HCT116 (cell line): ENCODE measurements around the gene SLC25A29. TPM values are rescaled to one million over a fixed set of nuclear protein-coding genes. Genes with fewer than 3 reads are reported as not detected.
"Not testable (repeated sequence)": the region's sequence is repeated elsewhere in the genome, so short reads cannot be mapped to it uniquely, and the experiment has no call there.

Experiments
- ATAC-seq: fragments of 200-7000 bp; cut with Tn5 transposase; 2 replicates; pipeline ENCODE4 v1.9.1; 2020; ENCODE audit warnings: mild to moderate bottlenecking, moderate library complexity
- BruUV-seq: library from RNA; stranded (reverse); fragments of 400-500 nt; replicated peaks from 2 replicates; lab custom pipeline; 2021; lab: Mats Ljungman, UMichigan
- CTCF ChIA-PET: fragments of 300-600 bp; sonication (Branson Sonifier 250); formaldehyde crosslinking; loops from one replicate; lab custom pipeline; 2021; ENCODE audit warnings: antibody characterized with exemption; lab: Charles Lee
- POLR2A ChIA-PET: fragments of 300-600, 350-600 bp; sonication (Branson Sonifier 250); formaldehyde crosslinking; loops from one replicate; lab custom pipeline; 2021; ENCODE audit warnings: antibody characterized with exemption; lab: Charles Lee
- RAD21 ChIA-PET, 2 experiments: fragments of 300-600 bp; sonication (Branson Sonifier 250); formaldehyde crosslinking; loops; one replicate each; lab custom pipeline; 2023; ENCODE audit warnings: low total read pairs in 2 of 2; ENCODE audit not compliant: uncharacterized antibody in 2 of 2, unreplicated experiment in 2 of 2, low non-redundant PET in 1 of 2; lab: Charles Lee
- DNase-seq: peaks from one replicate; pipeline ENCODE4 v3.0.0-alpha.2; 2010; ENCODE audit warnings: low read depth, low spot score
- H2AFZ ChIP-seq: fragments of 200-600 bp; shearing (Covaris generic), sonication (generic); 2 replicates; pipeline ENCODE4 v1.6.1; 2017; ENCODE audit warnings: low read depth, mixed run types, mixed read lengths, antibody characterized with exemption, low read length; ENCODE audit not compliant: poor library complexity, severe bottlenecking
- H3K27ac ChIP-seq: 2 replicates; pipeline ENCODE4 v1.5.1; 2012; ENCODE audit warnings: low read depth, low read length
- H3K27me3 ChIP-seq: fragments of 200-600 bp; sonication (generic); 2 replicates; pipeline ENCODE4 v1.6.1; 2016; ENCODE audit warnings: mixed run types, low read length, mixed read lengths; ENCODE audit not compliant: insufficient read depth
- H3K36me3 ChIP-seq, 2 experiments: fragments of 200-500 bp in 1 of 2; fragments of 200-600 bp in 1 of 2; sonication (Bioruptor generic) in 1 of 2; sonication (generic) in 1 of 2; 2 replicates each; pipeline versions ENCODE4 v1.5.1 to v1.6.1; 2014 to 2016; ENCODE audit warnings: low read length in 2 of 2, inconsistent platforms in 1 of 2, mixed read lengths in 1 of 2, mixed run types in 1 of 2; ENCODE audit not compliant: insufficient read depth in 2 of 2, control insufficient read depth in 1 of 2
- H3K4me1 ChIP-seq, 2 experiments: fragments of 200-600 bp in 1 of 2; sonication (generic) in 1 of 2; 2 replicates each; pipeline versions ENCODE4 v1.5.1 to v1.6.1; 2012 to 2017; ENCODE audit warnings: low read length in 2 of 2, inconsistent platforms in 1 of 2, mild to moderate bottlenecking in 1 of 2, mixed read lengths in 1 of 2, mixed run types in 1 of 2, moderate library complexity in 1 of 2; ENCODE audit not compliant: insufficient read depth in 2 of 2, control insufficient read depth in 1 of 2
- H3K4me2 ChIP-seq: fragments of 200-600 bp; sonication (generic); 2 replicates; pipeline ENCODE4 v1.6.1; 2017; ENCODE audit warnings: mixed run types, low read length, mixed read lengths
- H3K4me3 ChIP-seq, 2 experiments: fragments of 200-600 bp in 1 of 2; sonication (generic) in 1 of 2; replicated peaks in 1 of 2; 2 replicates each; pipeline ENCODE4 v1.5.1; 2011 to 2016; ENCODE audit warnings: low read length in 2 of 2, control low read depth in 1 of 2, low read depth in 1 of 2, mild to moderate bottlenecking in 1 of 2, mixed read lengths in 1 of 2, mixed run types in 1 of 2
- H3K79me2 ChIP-seq: fragments of 200-600 bp; sonication (generic); 2 replicates; pipeline ENCODE4 v1.6.1; 2017; ENCODE audit warnings: mild to moderate bottlenecking, mixed run types, low read length, moderate library complexity, mixed read lengths; ENCODE audit not compliant: insufficient read depth
- H3K9ac ChIP-seq: fragments of 200-600 bp; sonication (generic); 2 replicates; pipeline ENCODE4 v1.6.1; 2016; ENCODE audit warnings: low read length, mixed read lengths
- H3K9me2 ChIP-seq: fragments of 200-600 bp; sonication (generic), shearing (Covaris generic); 2 replicates; pipeline ENCODE4 v1.6.1; 2017; ENCODE audit warnings: mixed run types, mild to moderate bottlenecking, moderate library complexity; ENCODE audit not compliant: insufficient read depth
- H3K9me3 ChIP-seq, 2 experiments: fragments of 200-500 bp in 1 of 2; fragments of 200-600 bp in 1 of 2; sonication (Bioruptor generic) in 1 of 2; sonication (generic) in 1 of 2; 2 replicates each; pipeline ENCODE4 v1.6.1; 2014 to 2017; ENCODE audit warnings: low read length in 2 of 2, mixed read lengths in 2 of 2, inconsistent platforms in 1 of 2, low read depth in 1 of 2, mild to moderate bottlenecking in 1 of 2, mixed run types in 1 of 2, moderate library complexity in 1 of 2; ENCODE audit not compliant: control insufficient read depth in 1 of 2, insufficient read depth in 1 of 2
- H4K20me1 ChIP-seq: fragments of 200-600 bp; sonication (generic), shearing (Covaris generic); 2 replicates; pipeline ENCODE4 v1.6.1; 2017; ENCODE audit warnings: mixed run types, mild to moderate bottlenecking, moderate library complexity; ENCODE audit not compliant: insufficient read depth
- ATF3 ChIP-seq: IDR thresholded peaks from 2 replicates; pipeline ENCODE4 v1.6.1; 2012
- CBX3 ChIP-seq: IDR thresholded peaks from 2 replicates; pipeline ENCODE4 v1.6.1; 2012; ENCODE audit warnings: low read depth
- CEBPB ChIP-seq: IDR thresholded peaks from 2 replicates; pipeline ENCODE4 v1.6.1; 2012; ENCODE audit warnings: low read depth
- CTCF ChIP-seq, 3 experiments: fragments of 200-600 bp in 1 of 3; sonication (generic) in 1 of 3; IDR thresholded peaks in 2 of 3; conservative IDR thresholded peaks in 1 of 3; 2 replicates each; pipeline ENCODE4 v1.5.1; 2012 to 2017; ENCODE audit warnings: low read depth in 2 of 3, low read length in 2 of 3, antibody characterized with exemption in 1 of 3, borderline replicate concordance in 1 of 3, control low read depth in 1 of 3, mild to moderate bottlenecking in 1 of 3, mixed read lengths in 1 of 3, mixed run types in 1 of 3, moderate library complexity in 1 of 3; ENCODE audit not compliant: insufficient read depth in 1 of 3
- ELF1 ChIP-seq: IDR thresholded peaks from 2 replicates; pipeline ENCODE4 v1.6.1; 2012; ENCODE audit warnings: low read depth, borderline replicate concordance
- EZH2 ChIP-seq: fragments of 200-600 bp; sonication (generic); IDR thresholded peaks from 2 replicates; pipeline ENCODE4 v1.6.1; 2017; ENCODE audit warnings: antibody characterized with exemption, mixed run types
- EZH2phosphoT487 ChIP-seq: fragments of 200-600 bp; IDR thresholded peaks from 2 replicates; pipeline ENCODE4 v1.6.1; 2018; ENCODE audit warnings: antibody characterized with exemption, borderline replicate concordance
- FOSL1 ChIP-seq: IDR thresholded peaks from 2 replicates; pipeline ENCODE4 v1.6.1; 2012; ENCODE audit warnings: low read depth
- JUND ChIP-seq: IDR thresholded peaks from 2 replicates; pipeline ENCODE4 v1.6.1; 2012
- MAX ChIP-seq: IDR thresholded peaks from 2 replicates; pipeline ENCODE4 v1.6.1; 2012
- POLR2A ChIP-seq: IDR thresholded peaks from 2 replicates; pipeline ENCODE4 v1.7.0; 2011; ENCODE audit warnings: borderline replicate concordance; ENCODE audit not compliant: insufficient read depth, insufficient read length; ENCODE audit errors: extremely low read depth
- SRF ChIP-seq: IDR thresholded peaks from 2 replicates; pipeline ENCODE4 v1.6.1; 2012; ENCODE audit warnings: low read depth
- TCF7L2 ChIP-seq: IDR thresholded peaks from 2 replicates; pipeline ENCODE4 v1.7.0; 2011; ENCODE audit warnings: borderline replicate concordance, inconsistent platforms; ENCODE audit not compliant: insufficient read depth, insufficient read length; ENCODE audit errors: extremely low read depth
- ZBTB33 ChIP-seq: IDR thresholded peaks from 2 replicates; pipeline ENCODE4 v1.6.1; 2011; ENCODE audit warnings: mild to moderate bottlenecking, low read length, moderate library complexity; ENCODE audit not compliant: insufficient replicate concordance; ENCODE audit errors: extremely low read depth
- intact Hi-C: fragments of 100-400 bp; cut with micrococcal nuclease; formaldehyde crosslinking; loops from 2 replicates; pipeline ENCODE4 v1.10.0; 2022
- total RNA-seq: library from RNA; stranded (reverse); gene quantifications from one replicate; pipeline ENCODE4 v1.2.1, GENCODE V29; 2021; ENCODE audit not compliant: unreplicated experiment

The SLC25A29 gene
- total RNA-seq, 1 experiment from 2014 or later, result 38.7 TPM

GRCh38 chr14:100288382-100289185 lies 17.7 kb downstream of the SLC25A29 start:
- POLR2A ChIA-PET, result no interaction called here
- Histone ChIP-seq H3K79me2 (peaks cover 4% of the 10 kb centered on the region; the same call in 1 of the 2 replicates), H3K4me1 (peaks cover 5 to 20% of the 10 kb centered on the region in 2 experiments; a peak in 2 of 4 replicates), H3K4me3 (no peak overlapping the region), H3K36me3 (no peaks in the 10 kb centered on the region; a peak in 1 of 4 replicates), H4K20me1 (no peaks in the 10 kb centered on the region), H3K4me2 (no peak overlapping the region), H3K27ac (no peak overlapping the region), H3K9me3 (no peaks in the 10 kb centered on the region), H2AFZ (no peak overlapping the region), H3K9ac (no peak overlapping the region), H3K9me2 (no peaks in the 10 kb centered on the region), H3K27me3 (no peaks in the 10 kb centered on the region)
- ATAC-seq (no peak), DNase-seq (no peak)
- intact Hi-C loops, result loop anchor here (5.0 kb wide), 1 partner anchor 89 kb away; the partner anchor contains the start of gene WDR25
- no peak for TF ChIP-seq FOSL1
- TF ChIP-seq POLR2A, result no peak
- TF ChIP-seq EZH2, result no peak
- no peak for TF ChIP-seq CTCF (IDR thresholded peaks at IDR 0.05 in 2 of 3, conservative IDR thresholded peaks at IDR 0.05 in 1 of 3; ENCODE audit: borderline replicate concordance in 1 of 3, insufficient read depth in 1 of 3, low read depth in 2 of 3, low read length in 2 of 3)
- TF ChIP-seq CBX3, result no peak
- no peak for TF ChIP-seq EZH2phosphoT487
- TF ChIP-seq TCF7L2, result no peak
- TF ChIP-seq JUND, result no peak
- TF ChIP-seq CEBPB, result no peak
- TF ChIP-seq ATF3, result no peak
- no peak for TF ChIP-seq MAX
- no peak for TF ChIP-seq ZBTB33
- no peak for TF ChIP-seq SRF
- TF ChIP-seq ELF1, result no peak
- BruUV-seq, result no TSS peak
- RAD21 ChIA-PET, result no interaction called here
- CTCF ChIA-PET, result no interaction called here

GRCh38 chr14:100287998-100288295 lies 18.3 kb downstream of the SLC25A29 start:
- CTCF ChIA-PET, result interaction anchor here (0.6 kb wide), 1 partner anchor 33 kb away, joined by 3 read pairs; no protein-coding TSS in a partner anchor
- H3K9me3 ChIP-seq, H3K9ac ChIP-seq, POLR2A ChIA-PET, RAD21 ChIA-PET, H3K4me3 ChIP-seq, H3K9me2 ChIP-seq, ATAC-seq, DNase-seq, H4K20me1 ChIP-seq, H3K79me2 ChIP-seq, H3K36me3 ChIP-seq, H3K4me2 ChIP-seq, H2AFZ ChIP-seq, H3K27me3 ChIP-seq, BruUV-seq, H3K27ac ChIP-seq: not testable (repeated sequence)
- intact Hi-C loops, result loop anchor here (5.0 kb wide), 1 partner anchor 89 kb away; the partner anchor contains the start of gene WDR25
- H3K4me1 ChIP-seq, result peaks cover 5 to 20% of the 10 kb centered on the region in 2 experiments; a peak in 2 of 4 replicates
